GM21367 (cell line): ENCODE data around the gene ZNFX1.
"Not testable (repeated sequence)": the region's sequence is repeated elsewhere in the genome, so short reads cannot be mapped to it uniquely, and the experiment has no call there.

ENCODE experiments used
- ATAC-seq: cut with Tn5 transposase; IDR thresholded peaks from one replicate; pipeline ENCODE4 v1.9.1; 2021; ENCODE audit not compliant: unreplicated experiment

The ZNFX1 gene

GRCh38 chr20:49216991-49217578 lies 60.8 kb downstream of the ZNFX1 start:
- ATAC-seq, result no peak

DNA sequence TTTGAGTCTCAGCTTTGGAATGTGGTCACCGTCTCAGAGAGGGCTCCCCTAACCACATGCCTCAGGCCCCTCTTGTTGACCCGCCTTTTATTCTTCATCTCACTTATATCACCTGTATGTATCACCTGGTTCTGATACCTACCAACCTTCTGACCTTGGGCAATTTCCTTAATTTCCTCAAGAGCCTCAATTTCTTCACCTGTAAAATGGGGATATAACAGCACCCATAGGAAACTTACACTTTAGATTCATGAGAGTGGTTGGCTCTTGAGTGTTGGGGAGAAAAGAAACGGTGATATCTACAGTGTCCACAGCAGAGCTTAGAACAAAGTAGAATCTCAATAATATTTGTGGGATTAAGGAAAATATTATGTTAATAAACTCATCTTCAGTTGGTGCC lies 62.6 kb downstream of the ZNFX1 start:
- ATAC-seq, result no peak

GRCh38 chr20:49214571-49214970 lies 63.3 kb downstream of the ZNFX1 start:
- no peak for ATAC-seq

DNA sequence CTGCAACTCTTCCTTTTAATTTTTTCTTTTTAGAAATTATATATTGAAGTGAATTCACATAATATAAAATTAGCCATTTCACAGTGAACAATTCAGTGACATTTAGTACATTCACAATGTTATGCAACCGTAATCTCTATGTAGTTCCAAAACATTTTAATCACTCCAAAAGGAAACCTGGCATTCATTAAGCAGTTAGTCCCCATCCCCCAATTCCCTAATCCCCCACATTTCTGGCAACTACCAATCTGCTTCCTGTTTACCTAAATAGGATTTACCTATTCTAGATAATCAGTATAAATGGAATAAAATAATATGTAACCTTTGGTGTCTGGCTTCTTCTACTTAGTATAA lies 67.1 kb downstream of the ZNFX1 start:
- no peak for ATAC-seq

DNA sequence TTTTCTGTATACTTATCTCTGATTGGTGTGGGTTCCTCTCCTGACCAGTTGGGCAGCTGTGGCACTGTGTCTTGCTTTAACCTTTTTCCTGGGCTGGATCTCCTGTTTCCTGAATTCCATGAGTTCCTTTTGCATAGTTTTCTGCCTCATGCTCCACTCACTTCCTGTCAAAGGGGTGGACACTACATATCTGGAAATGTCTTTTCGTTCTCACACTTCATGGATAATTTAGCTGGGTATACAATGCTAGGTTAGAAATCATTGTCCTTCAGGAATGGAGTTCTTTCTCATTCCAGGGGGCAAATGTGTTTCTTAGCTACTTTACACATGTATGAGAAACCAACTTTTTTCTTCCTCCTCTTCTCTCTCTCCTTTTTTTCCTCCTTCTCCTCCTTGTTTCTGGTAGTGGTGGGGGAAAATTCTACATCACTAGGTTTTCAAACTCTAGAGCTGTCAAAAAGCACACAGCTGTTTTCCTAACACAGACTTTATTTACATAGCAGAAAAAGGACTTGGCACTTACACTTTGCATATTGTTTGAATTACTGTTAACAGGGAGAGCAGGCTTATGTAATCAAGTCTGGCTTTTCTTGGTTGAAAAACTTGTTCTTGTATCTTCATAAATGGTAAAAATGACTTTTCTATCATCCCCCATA lies 67.6 kb downstream of the ZNFX1 start:
- ATAC-seq, result no peak

- ATAC-seq, result no peak
These were observed 70.8 kb downstream of the ZNFX1 start for GRCh38 chr20:49207076-49207475.

- ATAC-seq, result no peak
These were observed 74.1 kb downstream of the ZNFX1 start for GRCh38 chr20:49203746-49204145.

DNA sequence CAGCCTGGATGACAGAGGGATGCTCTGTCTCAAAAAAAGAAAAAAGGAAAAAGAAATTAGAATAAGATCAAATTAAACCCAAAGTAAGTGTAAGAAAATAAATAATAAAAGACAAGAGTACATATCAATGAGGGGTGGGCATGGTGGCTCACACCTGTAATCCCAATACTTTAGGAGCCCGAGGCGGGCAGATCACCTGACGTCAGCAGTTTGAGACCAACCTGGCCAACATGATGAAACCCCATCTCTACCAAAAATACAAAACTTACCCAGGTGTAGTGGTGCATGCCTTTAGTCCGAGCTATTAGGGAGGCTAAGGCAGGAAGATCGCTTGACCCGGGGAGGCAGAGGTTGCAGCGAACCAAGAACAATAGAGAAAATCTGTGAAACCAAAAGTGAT lies 74.8 kb downstream of the ZNFX1 start:
- no peak for ATAC-seq

DNA sequence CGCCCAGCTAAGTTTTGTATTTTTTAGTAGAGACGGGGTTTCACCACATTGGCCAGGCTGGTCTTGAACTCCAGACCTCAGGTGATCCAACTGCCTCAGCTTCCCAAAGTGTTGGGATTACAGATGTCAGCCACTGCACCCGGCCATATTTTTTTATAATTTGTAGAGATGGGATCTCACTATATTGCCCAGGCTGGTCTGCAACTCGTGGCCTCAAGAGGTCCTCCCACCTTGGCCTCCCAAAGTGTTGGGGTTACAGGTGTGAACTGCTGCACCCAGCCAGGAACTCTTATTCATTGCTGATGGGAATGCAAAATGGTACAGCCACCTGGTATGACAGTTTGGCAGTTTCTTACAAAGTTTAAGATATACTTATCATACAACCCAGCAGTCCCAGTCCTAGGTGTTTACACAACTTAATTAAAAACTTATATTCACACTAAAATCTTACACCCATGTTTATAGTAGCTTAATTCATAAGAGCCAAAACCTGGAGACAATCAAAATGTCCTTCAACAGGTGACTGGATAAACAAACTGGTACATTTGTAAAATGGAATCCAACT lies 78.0 kb downstream of the ZNFX1 start:
- ATAC-seq, result no peak

GRCh38 chr20:49192944-49193518 lies 84.8 kb downstream of the ZNFX1 start:
- ATAC-seq, result not testable (repeated sequence)
